OCI-LY7 (cell line): Measurements from ENCODE around the gene PAK6. TPM values are rescaled to one million over a fixed set of nuclear protein-coding genes. Genes with fewer than 3 reads are reported as not detected.

ENCODE experiments used
- BruUV-seq: library from RNA; stranded (reverse); fragments of 400-500 nt; replicated peaks from 2 replicates; lab custom pipeline; 2021; lab: Mats Ljungman, UMichigan
- CTCF ChIA-PET: fragments of 300-600 bp; sonication (Branson Sonifier 250); formaldehyde crosslinking; loops from one replicate; lab custom pipeline; 2022; ENCODE audit warnings: antibody characterized with exemption; ENCODE audit not compliant: unreplicated experiment; lab: Charles Lee
- POLR2A ChIA-PET: fragments of 300-600 bp; sonication (Branson Sonifier 250); formaldehyde crosslinking; loops from one replicate; lab custom pipeline; 2022; ENCODE audit warnings: antibody characterized with exemption; lab: Charles Lee
- DNase-seq: peaks from one replicate; pipeline ENCODE4 v3.0.0-alpha.2; 2015; ENCODE audit warnings: low spot score
- H2AFZ ChIP-seq: fragments of 200-600 bp; sonication (generic), shearing (Covaris generic); 2 replicates; pipeline ENCODE4 v1.6.1; 2014; ENCODE audit warnings: mild to moderate bottlenecking, antibody characterized with exemption, low read length, moderate library complexity
- H3K27ac ChIP-seq: fragments of 200-600 bp; sonication (generic); 2 replicates; pipeline ENCODE4 v1.5.1; 2014; ENCODE audit warnings: mixed run types, low read depth, mild to moderate bottlenecking, moderate library complexity, low read length, inconsistent platforms; ENCODE audit not compliant: poor library complexity, severe bottlenecking
- H3K36me3 ChIP-seq: fragments of 200-600 bp; sonication (generic); 2 replicates; pipeline ENCODE4 v1.6.1; 2014; ENCODE audit warnings: mild to moderate bottlenecking, antibody characterized with exemption, low read length, moderate library complexity, mixed read lengths; ENCODE audit not compliant: insufficient read depth
- H3K4me1 ChIP-seq: fragments of 200-600 bp; sonication (generic); 2 replicates; pipeline ENCODE4 v1.5.1; 2014; ENCODE audit warnings: mild to moderate bottlenecking, low read length; ENCODE audit not compliant: insufficient read depth, poor library complexity, severe bottlenecking
- H3K4me2 ChIP-seq: fragments of 200-600 bp; sonication (generic); 2 replicates; pipeline ENCODE4 v1.6.1; 2014; ENCODE audit warnings: mild to moderate bottlenecking, low read length
- H3K4me3 ChIP-seq: fragments of 200-600 bp; sonication (generic); 2 replicates; pipeline ENCODE4 v1.5.1; 2014; ENCODE audit warnings: mild to moderate bottlenecking, low read depth, low read length; ENCODE audit not compliant: poor library complexity, severe bottlenecking
- H3K79me2 ChIP-seq: fragments of 200-600 bp; sonication (generic); 2 replicates; pipeline ENCODE4 v1.6.1; 2016; ENCODE audit warnings: low read depth, mild to moderate bottlenecking, low read length, moderate library complexity, mixed read lengths; ENCODE audit not compliant: insufficient read depth
- H3K9me2 ChIP-seq: fragments of 200-600 bp; sonication (generic); 2 replicates; pipeline ENCODE4 v1.6.1; 2016; ENCODE audit warnings: mild to moderate bottlenecking, low read length, mixed read lengths; ENCODE audit not compliant: insufficient read depth
- H3K9me3 ChIP-seq: fragments of 200-600 bp; sonication (generic); 2 replicates; pipeline ENCODE4 v1.6.1; 2014; ENCODE audit warnings: mild to moderate bottlenecking, mixed run types, low read length, mixed read lengths
- H4K20me1 ChIP-seq: fragments of 200-600 bp; sonication (generic); 2 replicates; pipeline ENCODE4 v1.6.1; 2014; ENCODE audit warnings: mild to moderate bottlenecking, antibody characterized with exemption, low read length, moderate library complexity, mixed read lengths; ENCODE audit not compliant: insufficient read depth
- EZH2phosphoT487 ChIP-seq: fragments of 200-600 bp; sonication (generic); IDR thresholded peaks from 2 replicates; pipeline ENCODE4 v1.6.1; 2018; ENCODE audit warnings: low read depth, borderline replicate concordance, mild to moderate bottlenecking, mixed run types, antibody characterized with exemption, low read length, moderate library complexity, mixed read lengths
- intact Hi-C: fragments of 100-400 bp; cut with micrococcal nuclease; formaldehyde crosslinking; loops from one replicate; pipeline ENCODE4 v1.10.0; 2022; ENCODE audit not compliant: unreplicated experiment
- total RNA-seq, 2 experiments: library from RNA; depleted of rRNA in 1 of 2; stranded (reverse); fragments of >200 nt in 1 of 2; shearing (Covaris generic) in 1 of 2; gene quantifications; 2 replicates each; pipeline ENCODE4 v1.2.3, GENCODE V29; 2014 to 2022
- TF ChIP-seq, protein P1 (sequence below): fragments of 200-600 bp; sonication (generic); conservative IDR thresholded peaks from 2 replicates; pipeline ENCODE4 v1.5.1; 2014; ENCODE audit warnings: mild to moderate bottlenecking, antibody characterized with exemption, low read length, moderate library complexity, mixed read lengths

PAK6 gene
- total RNA-seq, 2 experiments from 2014 or later: 0.03 TPM; not detected in 1

DNA sequence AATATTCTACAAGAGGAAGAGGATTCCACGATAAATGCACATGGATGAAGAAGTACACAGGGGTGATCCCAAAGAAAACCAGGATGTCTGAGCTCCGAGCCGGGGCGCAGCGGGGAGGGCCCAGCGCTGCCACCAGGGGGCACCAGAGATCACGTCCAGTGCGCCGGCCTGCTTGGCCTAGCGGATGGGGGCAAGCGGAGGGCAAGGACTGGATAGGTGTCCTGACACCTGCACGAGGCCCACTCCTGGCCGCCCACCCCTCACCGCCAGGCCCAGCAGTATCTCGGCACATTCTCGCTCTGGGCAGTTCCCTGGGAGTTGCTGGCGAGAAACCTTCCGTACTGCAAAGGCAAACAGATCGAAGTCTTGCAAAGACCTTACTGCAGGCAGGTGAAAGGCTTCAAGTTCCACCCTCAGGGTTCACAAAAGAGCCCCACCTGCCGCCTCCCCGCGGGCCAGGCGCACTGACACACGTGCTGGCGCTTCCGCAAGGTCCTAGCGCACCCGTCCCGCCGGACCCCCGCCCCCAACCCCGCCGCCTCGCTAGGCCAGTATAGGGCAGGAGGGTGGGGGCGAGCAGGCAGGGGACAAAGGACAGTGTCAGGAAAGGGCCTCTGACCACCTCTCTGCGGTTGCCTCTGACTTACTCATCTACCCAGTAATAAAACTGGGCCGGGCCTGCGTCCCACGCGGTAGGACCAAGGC is 40.7 kb downstream of the PAK6 start:
- peaks cover 13% of the 10 kb centered on the region for H3K4me1 ChIP-seq
- no peak overlapping the region for H2AFZ ChIP-seq
- H4K20me1 ChIP-seq: no peaks in the 10 kb centered on the region
- intact Hi-C loops: loop anchor here (1.0 kb wide), 2 partner anchors 31 to 59 kb away; no protein-coding TSS in a partner anchor
- POLR2A ChIA-PET: interaction anchor here (1.0 kb wide), 1 partner anchor 31 kb away, joined by 3 read pairs; no protein-coding TSS in a partner anchor
- H3K79me2 ChIP-seq: no peaks in the 10 kb centered on the region
- no peak overlapping the region for H3K27ac ChIP-seq
- TF ChIP-seq, protein P1, sequence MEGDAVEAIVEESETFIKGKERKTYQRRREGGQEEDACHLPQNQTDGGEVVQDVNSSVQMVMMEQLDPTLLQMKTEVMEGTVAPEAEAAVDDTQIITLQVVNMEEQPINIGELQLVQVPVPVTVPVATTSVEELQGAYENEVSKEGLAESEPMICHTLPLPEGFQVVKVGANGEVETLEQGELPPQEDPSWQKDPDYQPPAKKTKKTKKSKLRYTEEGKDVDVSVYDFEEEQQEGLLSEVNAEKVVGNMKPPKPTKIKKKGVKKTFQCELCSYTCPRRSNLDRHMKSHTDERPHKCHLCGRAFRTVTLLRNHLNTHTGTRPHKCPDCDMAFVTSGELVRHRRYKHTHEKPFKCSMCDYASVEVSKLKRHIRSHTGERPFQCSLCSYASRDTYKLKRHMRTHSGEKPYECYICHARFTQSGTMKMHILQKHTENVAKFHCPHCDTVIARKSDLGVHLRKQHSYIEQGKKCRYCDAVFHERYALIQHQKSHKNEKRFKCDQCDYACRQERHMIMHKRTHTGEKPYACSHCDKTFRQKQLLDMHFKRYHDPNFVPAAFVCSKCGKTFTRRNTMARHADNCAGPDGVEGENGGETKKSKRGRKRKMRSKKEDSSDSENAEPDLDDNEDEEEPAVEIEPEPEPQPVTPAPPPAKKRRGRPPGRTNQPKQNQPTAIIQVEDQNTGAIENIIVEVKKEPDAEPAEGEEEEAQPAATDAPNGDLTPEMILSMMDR: peak; percentile 99
- no peak for TF ChIP-seq EZH2phosphoT487
- BruUV-seq: no TSS peak
- H3K4me3 ChIP-seq: no peak overlapping the region
- no peaks in the 10 kb centered on the region; the same call in 1 of the 2 replicates for H3K36me3 ChIP-seq
- no peaks in the 10 kb centered on the region for H3K9me2 ChIP-seq
- H3K9me3 ChIP-seq: no peaks in the 10 kb centered on the region
- CTCF ChIA-PET: interaction anchor here (0.5 to 1.3 kb wide), 6 partner anchors 30 to 232 kb away, joined by 3 to 4 read pairs (median 3); no protein-coding TSS in a partner anchor
- H3K4me2 ChIP-seq: no peak overlapping the region
- peak; percentile 52 for DNase-seq

GRCh38 chr15:40280260-40281056 is 41.6 kb downstream of the PAK6 start:
- no peaks in the 10 kb centered on the region for H4K20me1 ChIP-seq
- TF ChIP-seq, protein P1: no peak
- no peak for TF ChIP-seq EZH2phosphoT487
- H3K79me2 ChIP-seq: no peaks in the 10 kb centered on the region
- POLR2A ChIA-PET: no interaction called here
- H3K9me3 ChIP-seq: no peaks in the 10 kb centered on the region
- H3K4me1 ChIP-seq: peaks cover 13% of the 10 kb centered on the region
- H3K9me2 ChIP-seq: no peaks in the 10 kb centered on the region
- CTCF ChIA-PET: interaction anchor here (0.8 kb wide), 1 partner anchor 233 kb away, joined by 3 read pairs; no protein-coding TSS in a partner anchor
- H2AFZ ChIP-seq: no peak overlapping the region
- H3K27ac ChIP-seq: no peak overlapping the region
- DNase-seq: no peak
- no peaks in the 10 kb centered on the region for H3K36me3 ChIP-seq
- no peak overlapping the region for H3K4me2 ChIP-seq
- intact Hi-C loops: no loop called here
- no TSS peak for BruUV-seq
- H3K4me3 ChIP-seq: no peak overlapping the region
